AG04449 (cell line): Measurements from ENCODE around the gene GRID2IP.
"Not testable (repeated sequence)": the region's sequence is repeated elsewhere in the genome, so short reads cannot be mapped to it uniquely, and the experiment has no call there.

Experiments used
- CTCF ChIA-PET: fragments of 350-600 bp; formaldehyde crosslinking; extraction: SDS; loops from one replicate; lab custom pipeline; 2021; ENCODE audit warnings: antibody characterized with exemption; lab: Yijun Ruan, JAX
- POLR2A ChIA-PET: fragments of 400-600, 350-600 bp; formaldehyde crosslinking; extraction: SDS; loops from one replicate; lab custom pipeline; 2020; ENCODE audit warnings: antibody characterized with exemption, inconsistent platforms; lab: Yijun Ruan, JAX
- DNase-seq: peaks from one replicate; pipeline ENCODE4 v3.0.0-alpha.2; 2010; ENCODE audit warnings: low read depth, low spot score
- H3K4me3 ChIP-seq: 2 replicates; pipeline ENCODE4 v1.5.1; 2011; ENCODE audit warnings: low read depth, mild to moderate bottlenecking, control low read depth, low read length
- TF ChIP-seq, protein P1 (sequence below): IDR thresholded peaks from one replicate; pipeline ENCODE4 v1.5.1; 2011; ENCODE audit warnings: mild to moderate bottlenecking, moderate library complexity, low read length, control low read depth, inconsistent platforms; ENCODE audit not compliant: insufficient read depth; ENCODE audit errors: missing control alignments

Gene GRID2IP

DNA sequence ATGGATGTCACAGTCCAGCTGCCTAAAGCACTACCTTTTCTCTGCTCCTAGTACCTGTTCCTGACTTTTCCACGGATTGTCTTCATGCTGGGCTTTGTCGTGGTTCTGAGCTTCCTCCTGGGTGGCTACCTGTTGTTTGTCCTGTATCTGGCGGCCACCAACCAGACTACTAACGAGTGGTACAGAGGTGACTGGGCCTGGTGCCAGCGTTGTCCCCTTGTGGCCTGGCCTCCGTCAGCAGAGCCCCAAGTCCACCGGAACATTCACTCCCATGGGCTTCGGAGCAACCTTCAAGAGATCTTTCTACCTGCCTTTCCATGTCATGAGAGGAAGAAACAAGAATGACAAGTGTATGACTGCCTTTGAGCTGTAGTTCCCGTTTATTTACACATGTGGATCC lies 37.3 kb upstream of the GRID2IP start:
- POLR2A ChIA-PET: no interaction called here
- no peak for DNase-seq

DNA sequence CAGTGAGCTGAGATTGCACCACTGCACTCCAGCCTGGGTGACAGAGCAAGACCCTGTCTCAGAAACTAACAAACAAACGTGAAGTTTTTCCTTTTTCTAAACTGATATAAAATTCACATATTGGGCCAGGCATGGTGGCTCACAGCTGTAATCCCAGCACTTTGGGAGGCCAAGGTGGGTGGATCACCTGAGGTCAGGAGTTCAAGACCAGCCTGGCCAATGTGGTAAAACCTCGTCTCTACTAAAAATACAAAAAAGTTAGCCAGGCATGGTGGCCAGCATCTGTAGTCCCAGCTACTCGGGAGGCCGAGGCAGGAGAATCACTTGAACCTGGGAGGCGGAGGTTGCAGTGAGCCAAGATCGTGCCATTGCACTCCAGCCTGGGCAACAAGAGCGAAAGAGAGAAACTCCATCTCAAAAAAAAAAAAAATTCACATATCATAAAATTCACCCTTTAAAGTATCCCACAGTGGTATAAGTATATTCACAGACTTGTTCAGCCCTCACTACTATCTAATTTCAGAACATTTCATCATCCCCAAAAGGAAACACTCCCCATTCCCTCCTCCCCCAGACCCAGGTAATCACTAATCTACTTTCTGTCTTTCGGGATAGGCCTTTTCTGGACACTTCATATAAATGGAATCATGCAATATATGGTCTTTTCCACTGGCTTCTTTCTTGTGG lies 34.6 kb upstream of the GRID2IP start:
- ChIA-PET CTCF (interaction anchor here (0.7 kb wide), 1 partner anchor 14 kb away, joined by 3 read pairs; no protein-coding TSS in a partner anchor), POLR2A (interaction anchor here (0.7 kb wide), 1 partner anchor 760 kb away, joined by 3 read pairs; no protein-coding TSS in a partner anchor)
- not testable (repeated sequence) for H3K4me3 ChIP-seq, DNase-seq

More for the DNA sequence above, 37.3 kb upstream of the GRID2IP start:
- CTCF ChIA-PET: interaction anchor here (1.5 to 4.8 kb wide), 4 partner anchors 13 to 269 kb away, joined by 4 to 63 read pairs (median 6); partner anchors contain the start of gene ZDHHC4
- no peak overlapping the region for H3K4me3 ChIP-seq
- TF ChIP-seq, protein P1, sequence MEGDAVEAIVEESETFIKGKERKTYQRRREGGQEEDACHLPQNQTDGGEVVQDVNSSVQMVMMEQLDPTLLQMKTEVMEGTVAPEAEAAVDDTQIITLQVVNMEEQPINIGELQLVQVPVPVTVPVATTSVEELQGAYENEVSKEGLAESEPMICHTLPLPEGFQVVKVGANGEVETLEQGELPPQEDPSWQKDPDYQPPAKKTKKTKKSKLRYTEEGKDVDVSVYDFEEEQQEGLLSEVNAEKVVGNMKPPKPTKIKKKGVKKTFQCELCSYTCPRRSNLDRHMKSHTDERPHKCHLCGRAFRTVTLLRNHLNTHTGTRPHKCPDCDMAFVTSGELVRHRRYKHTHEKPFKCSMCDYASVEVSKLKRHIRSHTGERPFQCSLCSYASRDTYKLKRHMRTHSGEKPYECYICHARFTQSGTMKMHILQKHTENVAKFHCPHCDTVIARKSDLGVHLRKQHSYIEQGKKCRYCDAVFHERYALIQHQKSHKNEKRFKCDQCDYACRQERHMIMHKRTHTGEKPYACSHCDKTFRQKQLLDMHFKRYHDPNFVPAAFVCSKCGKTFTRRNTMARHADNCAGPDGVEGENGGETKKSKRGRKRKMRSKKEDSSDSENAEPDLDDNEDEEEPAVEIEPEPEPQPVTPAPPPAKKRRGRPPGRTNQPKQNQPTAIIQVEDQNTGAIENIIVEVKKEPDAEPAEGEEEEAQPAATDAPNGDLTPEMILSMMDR: no peak

DNA sequence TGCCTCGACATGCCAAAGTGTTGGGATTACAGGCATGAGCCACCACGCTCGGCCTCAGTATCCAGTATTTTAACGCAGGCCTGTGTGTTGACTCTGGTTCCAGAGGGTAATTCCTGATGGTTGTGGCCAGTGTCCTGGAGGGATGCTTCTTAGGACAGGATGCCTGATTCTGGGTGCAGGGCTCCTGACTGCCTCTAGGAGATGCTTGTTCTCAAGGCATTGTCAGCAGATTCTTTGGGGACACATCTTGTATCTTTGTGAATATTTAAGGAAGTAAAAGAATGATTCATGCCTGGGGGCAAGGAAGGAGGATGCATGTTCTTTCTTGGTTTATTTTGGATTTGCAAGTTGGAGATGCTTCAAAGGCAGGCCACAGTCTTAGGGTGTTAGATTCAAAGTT lies 28.2 kb upstream of the GRID2IP start:
- CTCF ChIA-PET: interaction anchor here (2.0 to 2.8 kb wide), 2 partner anchors 11 to 63 kb away, joined by 4 to 24 read pairs; partner anchors contain the start of gene INTS15
- TF ChIP-seq, protein P1: peak; percentile 4
- no peak for DNase-seq
- no peak overlapping the region for H3K4me3 ChIP-seq
- POLR2A ChIA-PET: interaction anchor here (1.0 kb wide), 1 partner anchor 12 kb away, joined by 3 read pairs; no protein-coding TSS in a partner anchor

DNA sequence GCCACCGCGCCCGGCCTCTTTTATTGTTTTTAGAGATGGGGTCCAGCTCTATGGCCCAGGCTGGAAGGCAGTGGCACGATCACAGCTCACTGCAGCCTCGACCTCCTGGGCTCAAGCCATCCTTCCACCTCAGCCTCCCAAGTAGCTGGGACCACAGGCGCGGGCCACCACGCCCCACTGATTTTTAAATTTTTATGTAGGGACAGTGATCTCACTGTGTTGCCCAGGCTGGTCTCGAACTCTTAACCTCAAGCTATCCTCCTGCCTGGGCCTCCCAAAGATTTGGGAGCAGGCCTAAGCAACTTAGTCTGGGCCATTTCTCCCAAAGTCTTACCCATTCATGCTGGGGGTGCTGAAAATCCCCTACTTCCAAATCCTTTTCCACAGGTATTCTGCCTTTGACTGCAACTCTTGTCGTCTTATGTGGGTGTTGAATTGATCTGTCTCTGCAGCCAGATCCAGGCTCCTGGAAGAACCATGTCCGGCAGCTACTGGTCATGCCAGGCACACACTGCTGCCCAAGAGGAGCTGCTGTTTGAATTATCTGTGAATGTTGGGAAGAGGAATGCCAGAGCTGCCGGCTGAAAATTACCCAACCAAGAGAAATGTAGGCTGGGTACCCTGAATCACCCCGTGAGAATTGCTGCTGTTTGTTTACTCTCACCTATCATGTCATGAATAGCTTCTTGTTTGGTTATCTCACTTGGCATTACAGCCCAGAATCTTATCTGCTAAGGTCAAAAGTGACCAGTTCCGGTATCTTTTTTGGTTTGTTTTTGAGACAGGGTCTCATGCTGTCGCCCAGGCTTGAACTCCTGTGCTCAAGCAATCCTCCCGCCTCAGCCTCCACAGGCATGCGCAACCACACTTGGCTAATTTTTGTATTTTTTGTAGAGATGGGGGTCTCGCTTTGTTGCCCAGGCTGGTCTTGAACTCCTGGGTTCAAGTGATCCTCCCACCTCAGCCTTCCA lies 27.1 kb upstream of the GRID2IP start:
- TF ChIP-seq, protein P1: no peak
- no peak for DNase-seq
- CTCF ChIA-PET: interaction anchor here (0.6 to 6.3 kb wide), 5 partner anchors 11 to 82 kb away, joined by 3 to 63 read pairs (median 4); partner anchors contain the start of gene INTS15
- H3K4me3 ChIP-seq: peak overlapping the region; percentile 74
- POLR2A ChIA-PET: interaction anchor here (4.1 kb wide), 1 partner anchor 12 kb away, joined by 21 read pairs; the partner anchor contains the start of gene INTS15

DNA sequence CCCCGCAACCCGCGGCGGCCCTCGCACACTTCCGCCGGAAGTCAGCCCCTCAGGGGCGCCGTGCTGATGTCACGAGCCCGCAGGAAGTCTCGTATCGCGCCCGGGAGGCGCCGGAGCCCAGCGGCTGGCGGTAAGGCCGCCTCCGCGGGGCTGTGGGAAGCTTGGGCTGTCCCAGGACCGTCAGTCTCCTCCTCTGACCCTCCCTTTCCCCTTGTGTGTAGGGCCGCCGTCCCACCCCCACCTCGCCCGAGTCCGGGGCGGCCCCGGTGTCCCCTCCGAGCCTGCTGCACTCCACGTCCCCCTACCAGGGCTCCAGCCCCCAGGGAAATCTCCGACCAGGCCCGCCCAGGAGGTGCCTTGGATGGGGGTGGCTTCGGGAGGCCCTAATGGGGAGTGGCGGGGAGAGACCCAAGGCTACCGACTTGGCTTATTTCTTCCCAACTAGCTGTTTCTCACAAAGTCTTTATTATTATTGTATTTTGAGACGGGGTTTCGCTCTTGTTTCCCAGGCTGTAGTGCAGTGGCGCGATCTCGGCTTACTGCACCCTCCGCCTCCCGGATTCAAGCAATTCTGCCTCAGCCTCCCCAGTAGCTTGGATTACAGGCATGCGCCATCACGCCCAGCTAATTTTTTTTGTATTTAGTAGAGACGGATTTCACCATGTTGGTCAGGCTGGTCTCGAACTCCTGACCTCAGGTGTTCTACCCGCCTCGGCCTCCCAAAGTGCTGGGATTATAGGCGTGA lies 26.3 kb upstream of the GRID2IP start, which contains the start of gene ZDHHC4:
Gene ZDHHC4, plus strand, starts transcription at position 86 of the 745 bp plus-strand sequence. CDS start 3,108 bp downstream, outside the sequence.
- TF ChIP-seq, protein P1: no peak
- POLR2A ChIA-PET: interaction anchor here (4.1 kb wide), 1 partner anchor 12 kb away, joined by 21 read pairs; the partner anchor contains the start of gene INTS15
- H3K4me3 ChIP-seq: peak within 1 kb of the TSS; percentile 74
- CTCF ChIA-PET: interaction anchor here (0.6 to 6.3 kb wide), 7 partner anchors 12 to 83 kb away, joined by 3 to 63 read pairs (median 4); partner anchors contain the start of gene INTS15
- DNase-seq: peak; percentile 33

DNA sequence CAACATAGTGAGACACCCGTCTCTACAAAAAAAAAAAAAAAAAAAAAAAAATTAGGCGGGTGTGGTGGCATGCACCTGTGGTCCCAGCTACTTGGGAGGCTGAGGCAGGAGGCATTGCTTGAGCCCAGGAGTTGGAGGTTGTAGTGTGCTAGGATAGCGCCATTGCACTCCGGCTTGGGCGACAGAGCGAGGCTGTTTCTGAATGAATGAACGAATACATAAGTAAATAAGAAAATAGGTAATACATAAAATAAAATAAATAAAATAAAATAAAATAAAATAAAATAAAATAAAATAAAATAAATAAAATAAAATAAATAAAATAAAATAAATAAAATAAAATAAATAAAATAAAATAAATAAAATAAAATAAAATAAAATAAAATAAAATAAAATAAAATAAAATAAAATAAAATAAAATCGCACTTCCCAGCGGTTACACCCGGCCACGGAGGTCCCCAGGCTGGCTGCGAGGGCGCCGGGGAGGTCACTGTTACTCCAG lies 25.7 kb upstream of the GRID2IP start:
- CTCF ChIA-PET: interaction anchor here (0.7 to 6.3 kb wide), 6 partner anchors 13 to 61 kb away, joined by 3 to 63 read pairs (median 7); partner anchors contain the start of gene INTS15
- DNase-seq: not testable (repeated sequence)
- H3K4me3 ChIP-seq: peak overlapping the region; percentile 74
- POLR2A ChIA-PET: interaction anchor here (4.1 kb wide), 1 partner anchor 13 kb away, joined by 21 read pairs; the partner anchor contains the start of gene INTS15
